Measurements from ENCODE around the gene IGF2BP2.

Gene IGF2BP2

DNA sequence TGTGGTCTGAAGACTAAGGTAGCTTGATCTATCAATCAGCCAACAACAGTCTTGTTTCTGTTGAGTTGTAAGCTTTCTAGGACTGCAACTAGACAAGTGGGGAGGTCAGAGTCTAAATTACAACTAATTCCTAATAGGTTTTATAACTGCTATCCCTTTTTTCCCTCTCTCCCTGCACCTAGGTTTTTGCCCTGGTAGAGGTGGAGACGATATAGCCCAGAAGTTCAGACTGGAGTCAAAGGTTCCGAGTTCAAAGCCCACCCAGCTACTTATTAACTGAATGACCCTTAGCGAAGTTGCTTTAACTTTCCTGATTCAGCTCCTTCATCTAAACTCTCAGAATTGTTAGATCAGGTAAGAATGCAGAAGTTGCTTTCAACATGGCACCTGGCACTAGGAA, 100.6 kb downstream of the IGF2BP2 start:
- no peak for TF ChIP-seq FOXM1 (IDR thresholded peaks at IDR 0.05; ENCODE audit: borderline replicate concordance, low read depth)
- TF ChIP-seq, protein P1, sequence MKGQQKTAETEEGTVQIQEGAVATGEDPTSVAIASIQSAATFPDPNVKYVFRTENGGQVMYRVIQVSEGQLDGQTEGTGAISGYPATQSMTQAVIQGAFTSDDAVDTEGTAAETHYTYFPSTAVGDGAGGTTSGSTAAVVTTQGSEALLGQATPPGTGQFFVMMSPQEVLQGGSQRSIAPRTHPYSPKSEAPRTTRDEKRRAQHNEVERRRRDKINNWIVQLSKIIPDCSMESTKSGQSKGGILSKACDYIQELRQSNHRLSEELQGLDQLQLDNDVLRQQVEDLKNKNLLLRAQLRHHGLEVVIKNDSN (IDR thresholded peaks at IDR 0.05), result no peak
- no peak for TF ChIP-seq CREB1 (IDR thresholded peaks at IDR 0.05; ENCODE audit: low read depth)
- TF ChIP-seq ZBTB7A (IDR thresholded peaks at IDR 0.05; ENCODE audit: low read depth), result no peak
- TF ChIP-seq TAF1 (IDR thresholded peaks at IDR 0.05; ENCODE audit: low read depth), result no peak
- TF ChIP-seq, protein P2, sequence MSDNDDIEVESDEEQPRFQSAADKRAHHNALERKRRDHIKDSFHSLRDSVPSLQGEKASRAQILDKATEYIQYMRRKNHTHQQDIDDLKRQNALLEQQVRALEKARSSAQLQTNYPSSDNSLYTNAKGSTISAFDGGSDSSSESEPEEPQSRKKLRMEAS (IDR thresholded peaks at IDR 0.05), result no peak
- no peak for TF ChIP-seq EP300 (IDR thresholded peaks at IDR 0.05; ENCODE audit: borderline replicate concordance)
- no peak for TF ChIP-seq TCF12 (IDR thresholded peaks at IDR 0.05; ENCODE audit: low read depth)
- TF ChIP-seq, protein P3, sequence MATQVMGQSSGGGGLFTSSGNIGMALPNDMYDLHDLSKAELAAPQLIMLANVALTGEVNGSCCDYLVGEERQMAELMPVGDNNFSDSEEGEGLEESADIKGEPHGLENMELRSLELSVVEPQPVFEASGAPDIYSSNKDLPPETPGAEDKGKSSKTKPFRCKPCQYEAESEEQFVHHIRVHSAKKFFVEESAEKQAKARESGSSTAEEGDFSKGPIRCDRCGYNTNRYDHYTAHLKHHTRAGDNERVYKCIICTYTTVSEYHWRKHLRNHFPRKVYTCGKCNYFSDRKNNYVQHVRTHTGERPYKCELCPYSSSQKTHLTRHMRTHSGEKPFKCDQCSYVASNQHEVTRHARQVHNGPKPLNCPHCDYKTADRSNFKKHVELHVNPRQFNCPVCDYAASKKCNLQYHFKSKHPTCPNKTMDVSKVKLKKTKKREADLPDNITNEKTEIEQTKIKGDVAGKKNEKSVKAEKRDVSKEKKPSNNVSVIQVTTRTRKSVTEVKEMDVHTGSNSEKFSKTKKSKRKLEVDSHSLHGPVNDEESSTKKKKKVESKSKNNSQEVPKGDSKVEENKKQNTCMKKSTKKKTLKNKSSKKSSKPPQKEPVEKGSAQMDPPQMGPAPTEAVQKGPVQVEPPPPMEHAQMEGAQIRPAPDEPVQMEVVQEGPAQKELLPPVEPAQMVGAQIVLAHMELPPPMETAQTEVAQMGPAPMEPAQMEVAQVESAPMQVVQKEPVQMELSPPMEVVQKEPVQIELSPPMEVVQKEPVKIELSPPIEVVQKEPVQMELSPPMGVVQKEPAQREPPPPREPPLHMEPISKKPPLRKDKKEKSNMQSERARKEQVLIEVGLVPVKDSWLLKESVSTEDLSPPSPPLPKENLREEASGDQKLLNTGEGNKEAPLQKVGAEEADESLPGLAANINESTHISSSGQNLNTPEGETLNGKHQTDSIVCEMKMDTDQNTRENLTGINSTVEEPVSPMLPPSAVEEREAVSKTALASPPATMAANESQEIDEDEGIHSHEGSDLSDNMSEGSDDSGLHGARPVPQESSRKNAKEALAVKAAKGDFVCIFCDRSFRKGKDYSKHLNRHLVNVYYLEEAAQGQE (IDR thresholded peaks at IDR 0.05; ENCODE audit: low read depth), result no peak
- no peak for TF ChIP-seq CEBPB (IDR thresholded peaks at IDR 0.05)
- no peak for TF ChIP-seq EGR1 (IDR thresholded peaks at IDR 0.05)
- TF ChIP-seq RAD21 (IDR thresholded peaks at IDR 0.05; ENCODE audit: low read depth), result no peak

DNA sequence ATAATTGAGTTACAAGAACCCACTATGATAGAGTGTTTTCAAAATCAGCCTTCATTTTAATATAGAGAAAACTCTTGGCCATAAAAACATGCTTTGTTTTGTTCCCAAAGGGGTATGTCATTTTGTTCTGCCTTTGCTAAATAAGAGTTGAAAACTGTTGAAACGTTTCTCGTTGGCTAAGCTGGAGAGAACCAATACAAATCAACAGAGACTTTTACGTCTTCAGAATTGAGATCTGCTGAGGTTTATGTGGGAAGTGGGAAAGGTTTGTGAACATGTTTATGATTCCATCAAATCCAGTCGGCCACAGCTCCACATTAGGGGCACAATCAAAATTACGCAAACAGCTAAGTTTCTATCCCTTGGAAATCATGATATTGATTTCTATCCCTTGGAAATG, 102.0 kb downstream of the IGF2BP2 start:
- TF ChIP-seq FOXM1 (IDR thresholded peaks at IDR 0.05; ENCODE audit: borderline replicate concordance, low read depth) (no peak), EGR1 (IDR thresholded peaks at IDR 0.05) (no peak), RAD21 (IDR thresholded peaks at IDR 0.05; ENCODE audit: low read depth) (no peak), CEBPB (IDR thresholded peaks at IDR 0.05) (no peak), EP300 (IDR thresholded peaks at IDR 0.05; ENCODE audit: borderline replicate concordance) (no peak), NFIC (IDR thresholded peaks at IDR 0.05) (no peak), ZBTB7A (IDR thresholded peaks at IDR 0.05; ENCODE audit: low read depth) (no peak), TCF12 (IDR thresholded peaks at IDR 0.05; ENCODE audit: low read depth) (no peak), TAF1 (IDR thresholded peaks at IDR 0.05; ENCODE audit: low read depth) (no peak), CREB1 (IDR thresholded peaks at IDR 0.05; ENCODE audit: low read depth) (no peak), TEAD4 (IDR thresholded peaks at IDR 0.05) (no peak), YY1 (IDR thresholded peaks at IDR 0.05; ENCODE audit: low read depth) (no peak)
- TF ChIP-seq, protein P2 (IDR thresholded peaks at IDR 0.05), result no peak
- TF ChIP-seq, protein P3 (IDR thresholded peaks at IDR 0.05; ENCODE audit: low read depth), result no peak
- TF ChIP-seq, protein P1 (IDR thresholded peaks at IDR 0.05), result no peak

DNA sequence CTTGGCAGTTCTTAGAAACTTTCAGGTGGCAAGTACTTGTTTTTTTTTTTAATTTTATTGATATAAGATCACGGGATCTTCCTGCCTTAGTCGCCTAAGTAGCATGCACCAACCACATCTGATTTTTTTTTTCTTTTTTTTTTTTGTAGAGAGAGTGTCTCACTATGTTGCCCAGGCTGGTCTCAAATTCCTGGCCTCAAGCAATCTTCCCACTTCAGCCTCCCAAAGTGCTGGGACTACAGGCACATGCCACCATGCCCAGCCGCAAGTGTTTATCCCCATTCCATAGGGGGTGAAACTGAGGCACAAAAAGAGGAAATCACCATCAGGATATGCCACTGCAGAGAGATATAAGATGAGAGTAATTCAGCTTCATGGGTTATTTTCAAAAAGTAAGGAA, 102.9 kb downstream of the IGF2BP2 start:
- TF ChIP-seq RAD21 (IDR thresholded peaks at IDR 0.05; ENCODE audit: low read depth) (no peak), EGR1 (IDR thresholded peaks at IDR 0.05) (no peak), FOXM1 (IDR thresholded peaks at IDR 0.05; ENCODE audit: borderline replicate concordance, low read depth) (no peak), TEAD4 (IDR thresholded peaks at IDR 0.05) (no peak)

DNA sequence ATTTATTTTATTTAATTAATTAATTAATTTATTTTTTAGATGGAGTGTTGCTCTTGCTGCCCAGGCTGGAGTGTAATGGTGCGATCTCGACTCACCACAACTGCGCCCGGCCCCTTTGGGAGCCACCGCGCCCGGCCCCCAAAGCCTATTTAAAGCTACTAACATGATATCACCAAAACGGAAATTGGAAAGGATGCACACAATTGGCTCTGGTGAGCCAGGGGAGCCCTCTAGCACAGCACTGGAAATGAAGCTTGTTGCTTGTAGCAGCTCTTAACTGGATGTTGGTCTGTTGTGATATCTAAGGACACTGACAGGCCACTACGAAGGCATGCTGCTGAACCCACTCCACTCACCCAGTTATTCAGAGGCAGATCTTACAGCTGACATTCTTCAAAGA, 104.5 kb downstream of the IGF2BP2 start:
- no peak for TF ChIP-seq CEBPB (IDR thresholded peaks at IDR 0.05)
- no peak for TF ChIP-seq TCF12 (IDR thresholded peaks at IDR 0.05; ENCODE audit: low read depth)
- TF ChIP-seq, protein P1 (IDR thresholded peaks at IDR 0.05), result no peak
- TF ChIP-seq, protein P3 (IDR thresholded peaks at IDR 0.05; ENCODE audit: low read depth), result no peak
- TF ChIP-seq TEAD4 (IDR thresholded peaks at IDR 0.05), result no peak
- TF ChIP-seq YY1 (IDR thresholded peaks at IDR 0.05; ENCODE audit: low read depth), result no peak
- no peak for TF ChIP-seq TAF1 (IDR thresholded peaks at IDR 0.05; ENCODE audit: low read depth)
- TF ChIP-seq RAD21 (IDR thresholded peaks at IDR 0.05; ENCODE audit: low read depth), result no peak
- no peak for TF ChIP-seq EGR1 (IDR thresholded peaks at IDR 0.05)
- no peak for TF ChIP-seq ZBTB7A (IDR thresholded peaks at IDR 0.05; ENCODE audit: low read depth)
- no peak for TF ChIP-seq CREB1 (IDR thresholded peaks at IDR 0.05; ENCODE audit: low read depth)
- TF ChIP-seq FOXM1 (IDR thresholded peaks at IDR 0.05; ENCODE audit: borderline replicate concordance, low read depth), result no peak
- TF ChIP-seq, protein P2 (IDR thresholded peaks at IDR 0.05), result no peak
- TF ChIP-seq EP300 (IDR thresholded peaks at IDR 0.05; ENCODE audit: borderline replicate concordance), result no peak

Measured in Ishikawa (cell line).